H9 (cell line): Measurements from ENCODE around the gene NEK7. TPM values are rescaled to one million over a fixed set of nuclear protein-coding genes. Genes with fewer than 3 reads are reported as not detected.

Experiments
- DNase-seq: peaks from one replicate; pipeline ENCODE4 v3.0.0-alpha.2; 2017
- H2AFZ ChIP-seq: one replicate; pipeline ENCODE4 v1.6.1; 2013; ENCODE audit warnings: mild to moderate bottlenecking, low read length, control low read depth, moderate library complexity
- H2AK5ac ChIP-seq: 2 replicates; pipeline ENCODE4 v1.6.1; 2013; ENCODE audit warnings: low read length, control low read depth, mixed read lengths; ENCODE audit not compliant: insufficient read length
- H2BK120ac ChIP-seq: one replicate; pipeline ENCODE4 v1.6.1; 2013; ENCODE audit warnings: low read depth, mild to moderate bottlenecking, low read length, control low read depth, inconsistent platforms; ENCODE audit not compliant: poor library complexity, severe bottlenecking
- H2BK12ac ChIP-seq: 2 replicates; pipeline ENCODE4 v1.6.1; 2013; ENCODE audit warnings: low read length, control low read depth, mixed read lengths, low read depth; ENCODE audit not compliant: insufficient read length
- H2BK15ac ChIP-seq: 2 replicates; pipeline ENCODE4 v1.6.1; 2013; ENCODE audit warnings: low read depth, low read length, control low read depth
- H2BK20ac ChIP-seq: one replicate; pipeline ENCODE4 v1.6.1; 2013; ENCODE audit warnings: low read depth, mild to moderate bottlenecking, low read length, control low read depth, inconsistent platforms; ENCODE audit not compliant: poor library complexity, severe bottlenecking
- H2BK5ac ChIP-seq: 2 replicates; pipeline ENCODE4 v1.6.1; 2013; ENCODE audit warnings: low read length, control low read depth, mixed read lengths; ENCODE audit not compliant: insufficient read length
- H3K14ac ChIP-seq: 2 replicates; pipeline ENCODE4 v1.6.1; 2013; ENCODE audit warnings: low read length, control low read depth; ENCODE audit not compliant: insufficient read depth
- H3K18ac ChIP-seq: 2 replicates; pipeline ENCODE4 v1.6.1; 2013; ENCODE audit warnings: low read depth, mild to moderate bottlenecking, mixed read lengths, low read length, control low read depth; ENCODE audit not compliant: insufficient read length
- H3K23ac ChIP-seq: 2 replicates; pipeline ENCODE4 v1.6.1; 2013; ENCODE audit warnings: low read length, control low read depth, mixed read lengths, low read depth; ENCODE audit not compliant: insufficient read length
- H3K23me2 ChIP-seq: 2 replicates; pipeline ENCODE4 v1.6.1; 2013; ENCODE audit warnings: low read depth, mild to moderate bottlenecking, mixed read lengths, low read length, control low read depth; ENCODE audit not compliant: insufficient read length, poor library complexity, severe bottlenecking
- H3K27ac ChIP-seq: 2 replicates; pipeline ENCODE4 v1.5.1; 2013; ENCODE audit warnings: low read length, control low read depth, mixed read lengths, low read depth; ENCODE audit not compliant: insufficient read length
- H3K27me3 ChIP-seq: 2 replicates; pipeline ENCODE4 v1.6.1; 2013; ENCODE audit warnings: low read length, control low read depth, inconsistent platforms; ENCODE audit not compliant: insufficient read depth
- H3K4ac ChIP-seq: 2 replicates; pipeline ENCODE4 v1.6.1; 2013; ENCODE audit warnings: low read depth, mild to moderate bottlenecking, control low read depth, inconsistent platforms, low read length, moderate library complexity
- H3K4me1 ChIP-seq: 2 replicates; pipeline ENCODE4 v1.6.1; 2013; ENCODE audit warnings: low read length, control low read depth, inconsistent platforms; ENCODE audit not compliant: insufficient read depth
- H3K4me2 ChIP-seq: 2 replicates; pipeline ENCODE4 v1.6.1; 2013; ENCODE audit warnings: low read length, control low read depth, mixed read lengths; ENCODE audit not compliant: insufficient read length, insufficient read depth
- H3K56ac ChIP-seq: 2 replicates; pipeline ENCODE4 v1.6.1; 2013; ENCODE audit warnings: low read depth, mild to moderate bottlenecking, mixed read lengths, low read length, control low read depth; ENCODE audit not compliant: insufficient read length
- H3K79me1 ChIP-seq: 2 replicates; pipeline ENCODE4 v1.6.1; 2013; ENCODE audit warnings: low read depth, mild to moderate bottlenecking, moderate library complexity, low read length, control low read depth, inconsistent platforms; ENCODE audit not compliant: insufficient read depth, poor library complexity, severe bottlenecking
- H3K79me2 ChIP-seq: 2 replicates; pipeline ENCODE4 v1.6.1; 2013; ENCODE audit warnings: low read length, control low read depth, inconsistent platforms; ENCODE audit not compliant: insufficient read depth
- H3K9ac ChIP-seq: 2 replicates; pipeline ENCODE4 v1.6.1; 2013; ENCODE audit warnings: low read length, control low read depth, mixed read lengths; ENCODE audit not compliant: insufficient read length; ENCODE audit errors: extremely low read depth
- H3K9me3 ChIP-seq: one replicate; pipeline ENCODE4 v1.6.1; 2013; ENCODE audit warnings: low read depth, low read length, inconsistent platforms; ENCODE audit not compliant: control insufficient read depth
- H3T11ph ChIP-seq: one replicate; pipeline ENCODE4 v1.6.1; 2013; ENCODE audit warnings: mild to moderate bottlenecking, low read length, control low read depth, inconsistent platforms
- H4K20me1 ChIP-seq: one replicate; pipeline ENCODE4 v1.6.1; 2013; ENCODE audit not compliant: control insufficient read depth, insufficient read length, insufficient read depth
- H4K5ac ChIP-seq: 2 replicates; pipeline ENCODE4 v1.6.1; 2013; ENCODE audit warnings: low read depth, mild to moderate bottlenecking, mixed read lengths, low read length, control low read depth; ENCODE audit not compliant: insufficient read length
- H4K8ac ChIP-seq: replicated peaks from 2 replicates; pipeline ENCODE4 v1.6.1; 2013; ENCODE audit warnings: low read length, control low read depth, mixed read lengths, low read depth; ENCODE audit not compliant: insufficient read length
- H4K91ac ChIP-seq: 2 replicates; pipeline ENCODE4 v1.6.1; 2013; ENCODE audit warnings: low read depth, mild to moderate bottlenecking, moderate library complexity, mixed read lengths, low read length, control low read depth; ENCODE audit not compliant: insufficient read length
- H3K27ac Mint-ChIP-seq, 3 experiments: 2 replicates in 2 of 3; 3 replicates in 1 of 3; pipeline ENCODE4 v1.8.0; 2020 to 2021; ENCODE audit warnings: mixed read lengths in 3 of 3, mild to moderate bottlenecking in 1 of 3, moderate library complexity in 1 of 3
- H3K27me3 Mint-ChIP-seq: 2 replicates; pipeline ENCODE4 v1.8.0; 2021; ENCODE audit warnings: low read depth, mild to moderate bottlenecking, moderate library complexity, mixed read lengths
- H3K36me3 Mint-ChIP-seq, 3 experiments: 2 replicates in 2 of 3; 3 replicates in 1 of 3; pipeline ENCODE4 v1.8.0; 2020 to 2021; ENCODE audit warnings: low read depth in 3 of 3, mixed read lengths in 3 of 3; ENCODE audit not compliant: insufficient read depth in 1 of 3
- H3K4me1 Mint-ChIP-seq, 2 experiments: 2 replicates each; pipeline ENCODE4 v1.8.0; 2020; ENCODE audit warnings: mixed read lengths in 2 of 2
- H3K4me3 Mint-ChIP-seq, 2 experiments: 2 replicates in 1 of 2; 3 replicates in 1 of 2; pipeline ENCODE4 v1.8.0; 2020 to 2021; ENCODE audit warnings: mild to moderate bottlenecking in 2 of 2, mixed read lengths in 2 of 2, moderate library complexity in 1 of 2
- H3K9me3 Mint-ChIP-seq, 2 experiments: 2 replicates in 1 of 2; 3 replicates in 1 of 2; pipeline ENCODE4 v1.8.0; 2020; ENCODE audit warnings: mild to moderate bottlenecking in 2 of 2, mixed read lengths in 2 of 2, moderate library complexity in 1 of 2
- total RNA-seq: library from RNA; stranded (reverse); gene quantifications from 2 replicates; pipeline ENCODE4 v1.2.1, GENCODE V29; 2021
- TF ChIP-seq, protein P1 (sequence below): fragments of 200-600 bp; sonication (generic); conservative IDR thresholded peaks from 3 replicates; pipeline ENCODE4 v1.8.0; 2021; ENCODE audit warnings: antibody characterized with exemption, mild to moderate bottlenecking

Gene NEK7
- total RNA-seq, 1 experiment from 2014 or later: 9.6 TPM

- Histone ChIP-seq H3K23ac (no peak overlapping the region), H2AFZ (no peak overlapping the region), H3K14ac (no peak overlapping the region), H4K91ac (no peak overlapping the region), H3K27ac (no peak overlapping the region), H3K79me2 (no peaks in the 10 kb centered on the region), H3K9ac (no peak overlapping the region), H2AK5ac (no peak overlapping the region), H2BK20ac (no peak overlapping the region), H4K5ac (no peak overlapping the region), H3K23me2 (no peaks in the 10 kb centered on the region), H2BK12ac (no peak overlapping the region), H3K4me1 (peaks cover 3% of the 10 kb centered on the region; the same call in 1 of the 2 replicates), H3K9me3 (no peaks in the 10 kb centered on the region), H3K4ac (no peak overlapping the region), H3T11ph (no peak overlapping the region), H3K27me3 (no peaks in the 10 kb centered on the region), H4K8ac (no peak overlapping the region), H2BK15ac (no peak overlapping the region), H3K4me2 (no peak overlapping the region), H3K79me1 (no peaks in the 10 kb centered on the region), H3K56ac (no peak overlapping the region), H2BK5ac (no peak overlapping the region), H3K18ac (no peak overlapping the region), H4K20me1 (no peaks in the 10 kb centered on the region), H2BK120ac (no peak overlapping the region)
- DNase-seq: no peak
- peaks cover 19 to 25% of the 10 kb centered on the region in 2 experiments for H3K4me1 Mint-ChIP-seq
- H3K4me3 Mint-ChIP-seq: no peak overlapping the region
- TF ChIP-seq, protein P1, sequence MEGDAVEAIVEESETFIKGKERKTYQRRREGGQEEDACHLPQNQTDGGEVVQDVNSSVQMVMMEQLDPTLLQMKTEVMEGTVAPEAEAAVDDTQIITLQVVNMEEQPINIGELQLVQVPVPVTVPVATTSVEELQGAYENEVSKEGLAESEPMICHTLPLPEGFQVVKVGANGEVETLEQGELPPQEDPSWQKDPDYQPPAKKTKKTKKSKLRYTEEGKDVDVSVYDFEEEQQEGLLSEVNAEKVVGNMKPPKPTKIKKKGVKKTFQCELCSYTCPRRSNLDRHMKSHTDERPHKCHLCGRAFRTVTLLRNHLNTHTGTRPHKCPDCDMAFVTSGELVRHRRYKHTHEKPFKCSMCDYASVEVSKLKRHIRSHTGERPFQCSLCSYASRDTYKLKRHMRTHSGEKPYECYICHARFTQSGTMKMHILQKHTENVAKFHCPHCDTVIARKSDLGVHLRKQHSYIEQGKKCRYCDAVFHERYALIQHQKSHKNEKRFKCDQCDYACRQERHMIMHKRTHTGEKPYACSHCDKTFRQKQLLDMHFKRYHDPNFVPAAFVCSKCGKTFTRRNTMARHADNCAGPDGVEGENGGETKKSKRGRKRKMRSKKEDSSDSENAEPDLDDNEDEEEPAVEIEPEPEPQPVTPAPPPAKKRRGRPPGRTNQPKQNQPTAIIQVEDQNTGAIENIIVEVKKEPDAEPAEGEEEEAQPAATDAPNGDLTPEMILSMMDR: no peak
- no peaks in the 10 kb centered on the region for H3K9me3 Mint-ChIP-seq
- H3K36me3 Mint-ChIP-seq: no peaks in the 10 kb centered on the region
- no peak overlapping the region for H3K27ac Mint-ChIP-seq
- H3K27me3 Mint-ChIP-seq: no peaks in the 10 kb centered on the region
Observed at GRCh38 chr1:198258491-198258890, 101.7 kb downstream of the NEK7 start.
